Left ventricle myocardium inferior (tissue), 1 donor: ENCODE measurements around the gene NGF. TPM values are rescaled to one million over a fixed set of nuclear protein-coding genes. Genes with fewer than 3 reads are reported as not detected.

Experiments used
- DNase-seq: peaks from one replicate; pipeline ENCODE4 v3.0.0-alpha.2; 2020
- H3K27ac ChIP-seq: fragments of 200-600 bp; replicated peaks from 2 replicates; pipeline ENCODE4 v1.8.0; 2021
- H3K27me3 ChIP-seq: fragments of 200-600 bp; 2 replicates; pipeline ENCODE4 v1.8.0; 2021; ENCODE audit warnings: low read depth
- H3K36me3 ChIP-seq: fragments of 200-600 bp; 2 replicates; pipeline ENCODE4 v1.8.0; 2021
- H3K4me1 ChIP-seq: fragments of 200-600 bp; 2 replicates; pipeline ENCODE4 v1.8.0; 2021
- H3K4me3 ChIP-seq: fragments of 200-600 bp; 2 replicates; pipeline ENCODE4 v1.8.0; 2021; ENCODE audit warnings: mild to moderate bottlenecking, moderate library complexity
- H3K9me3 ChIP-seq: fragments of 200-600 bp; replicated peaks from 2 replicates; pipeline ENCODE4 v1.8.0; 2021
- CTCF ChIP-seq: fragments of 200-600 bp; IDR thresholded peaks from 2 replicates; pipeline ENCODE4 v1.8.0; 2021; ENCODE audit warnings: antibody characterized with exemption, mild to moderate bottlenecking, borderline replicate concordance
- intact Hi-C: fragments of 100-400 bp; cut with micrococcal nuclease; formaldehyde crosslinking; loops from one replicate; pipeline ENCODE4 v1.11.0; 2022
- total RNA-seq: library from RNA; stranded (reverse); fragmentation: NEBNext Ultra II Directional; extraction: Animal tissue kit (Norgen Biotek cat#: 25700); gene quantifications from one replicate; pipeline ENCODE4 v1.2.1, GENCODE V29; 2021
- donor health status: DM: no; HTN: yes; CAD: no; lungs with severe emphysema.

Gene NGF
- total RNA-seq, 1 donor from 2014 or later: 5.3 TPM

DNA sequence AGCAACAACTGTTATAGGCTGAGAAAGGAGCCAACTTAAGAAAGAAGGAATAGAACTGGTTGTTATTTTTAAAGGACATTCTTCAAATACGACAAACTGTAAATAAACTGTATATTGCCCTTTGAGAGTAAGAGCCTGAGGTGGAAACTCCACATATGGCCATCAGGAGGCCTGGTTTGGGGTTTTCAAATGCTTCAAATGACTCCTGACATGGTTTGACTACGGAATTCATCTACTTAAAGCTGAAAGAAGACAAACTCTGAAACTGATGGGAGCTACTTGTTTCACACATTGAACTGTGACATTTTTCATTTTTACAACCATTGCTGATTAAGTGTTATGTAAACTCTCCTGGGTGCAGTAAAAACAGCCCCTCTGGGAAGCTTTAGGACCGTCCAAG, 59.8 kb downstream of the NGF start:
- no peaks in the 10 kb centered on the region for H3K27me3 ChIP-seq
- H3K9me3 ChIP-seq: peaks cover 14% of the 10 kb centered on the region
- TF ChIP-seq CTCF: no peak
- H3K36me3 ChIP-seq: no peaks in the 10 kb centered on the region
- H3K4me1 ChIP-seq: peaks cover 11% of the 10 kb centered on the region
- intact Hi-C loops: loop anchor here (10.0 kb wide), 1 partner anchor 133 kb away; no protein-coding TSS in a partner anchor
- peak overlapping the region; percentile 6 for H3K27ac ChIP-seq
- H3K4me3 ChIP-seq: no peak overlapping the region
- no peak for DNase-seq

DNA sequence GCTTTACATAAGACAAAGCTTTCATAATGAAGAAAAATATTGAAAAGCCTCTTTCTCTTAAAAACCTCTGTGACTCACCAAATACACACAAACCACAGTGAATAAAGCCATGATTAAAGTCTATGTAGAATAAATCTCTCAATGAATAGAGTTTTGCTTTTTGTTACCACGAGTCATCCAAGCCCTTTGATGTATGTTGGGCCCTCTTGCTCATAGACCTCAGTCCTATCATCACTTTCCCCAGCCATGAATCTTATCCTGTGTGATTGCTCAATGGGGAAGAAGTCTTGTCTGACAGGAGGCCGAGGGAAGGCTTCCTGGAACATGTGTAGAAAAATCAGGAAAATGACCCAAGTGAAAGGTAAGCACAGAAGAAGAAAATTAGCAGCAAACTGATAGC, 60.8 kb downstream of the NGF start:
- Histone ChIP-seq H3K27me3 (no peaks in the 10 kb centered on the region), H3K4me3 (no peak overlapping the region), H3K36me3 (no peaks in the 10 kb centered on the region), H3K9me3 (peaks cover 14% of the 10 kb centered on the region), H3K27ac (peak overlapping the region; percentile 6), H3K4me1 (peaks cover 3% of the 10 kb centered on the region)
- intact Hi-C loops: loop anchor here (10.0 kb wide), 1 partner anchor 132 kb away; no protein-coding TSS in a partner anchor
- no peak for TF ChIP-seq CTCF
- DNase-seq: no peak

- no peaks in the 10 kb centered on the region for H3K27me3 ChIP-seq
- no peaks in the 10 kb centered on the region for H3K36me3 ChIP-seq
- no peak overlapping the region for H3K4me3 ChIP-seq
- H3K4me1 ChIP-seq: no peaks in the 10 kb centered on the region
- H3K27ac ChIP-seq: peak overlapping the region; percentile 70
- intact Hi-C loops: loop anchor here (10.0 kb wide), 1 partner anchor 130 kb away; no protein-coding TSS in a partner anchor
- TF ChIP-seq CTCF: peak; percentile 50
- H3K9me3 ChIP-seq: peaks cover 14% of the 10 kb centered on the region
- no peak for DNase-seq
These were observed 62.8 kb downstream of the NGF start for GRCh38 chr1:115275216-115275615.

- TF ChIP-seq CTCF: no peak
- Histone ChIP-seq H3K4me3 (no peak overlapping the region), H3K36me3 (no peaks in the 10 kb centered on the region), H3K9me3 (peaks cover 14% of the 10 kb centered on the region), H3K27me3 (no peaks in the 10 kb centered on the region), H3K27ac (peak overlapping the region; percentile 70), H3K4me1 (no peaks in the 10 kb centered on the region)
- intact Hi-C loops: loop anchor here (10.0 kb wide), 1 partner anchor 130 kb away; no protein-coding TSS in a partner anchor
- no peak for DNase-seq
These were observed 63.6 kb downstream of the NGF start for GRCh38 chr1:115274467-115274866.

DNA sequence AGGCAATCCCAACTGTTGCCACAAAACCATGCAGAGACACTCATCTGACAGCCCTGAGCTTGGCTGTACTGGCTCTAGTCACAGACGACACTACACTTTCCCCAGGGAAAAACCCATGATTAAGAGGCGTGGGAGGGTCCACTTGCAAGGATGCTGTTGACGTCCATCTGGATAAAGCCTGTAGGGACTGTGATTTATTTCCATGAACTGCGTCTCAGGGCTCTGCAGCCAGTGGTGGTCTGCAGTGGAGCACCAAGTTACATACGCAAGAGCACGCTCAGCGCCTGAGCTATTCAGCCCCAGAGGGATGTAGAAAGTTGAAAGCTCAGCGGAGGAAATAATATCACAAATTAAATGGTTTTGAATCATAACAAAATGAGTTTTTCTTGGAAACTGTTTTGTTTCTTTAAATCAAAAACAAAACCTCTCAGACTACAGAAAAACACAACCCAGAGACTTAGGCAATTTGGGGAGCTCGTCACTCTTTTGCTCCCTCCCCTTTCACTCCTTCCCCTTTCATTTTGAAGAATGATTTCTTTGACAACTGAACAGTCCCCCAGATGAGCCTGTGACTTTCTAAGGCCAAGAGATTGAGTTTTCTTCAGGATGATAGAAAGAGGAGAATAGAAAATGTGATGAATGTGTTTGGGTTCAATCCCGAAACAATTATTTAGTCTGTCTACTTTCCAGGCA, 71.2 kb downstream of the NGF start:
- Histone ChIP-seq H3K36me3 (no peaks in the 10 kb centered on the region), H3K4me1 (peaks cover 21% of the 10 kb centered on the region), H3K27ac (peak overlapping the region; percentile 72), H3K27me3 (no peaks in the 10 kb centered on the region), H3K4me3 (no peak overlapping the region), H3K9me3 (no peaks in the 10 kb centered on the region)
- TF ChIP-seq CTCF: no peak
- DNase-seq: peak; percentile 53
- intact Hi-C loops: no loop called here
